HK-2 (cell line): ENCODE results near the gene DHCR7.

Experiments used
- DNase-seq: peaks from one replicate; pipeline ENCODE4 v3.0.0-alpha.2; 2018; ENCODE audit not compliant: unreplicated experiment

DHCR7 gene

DNA sequence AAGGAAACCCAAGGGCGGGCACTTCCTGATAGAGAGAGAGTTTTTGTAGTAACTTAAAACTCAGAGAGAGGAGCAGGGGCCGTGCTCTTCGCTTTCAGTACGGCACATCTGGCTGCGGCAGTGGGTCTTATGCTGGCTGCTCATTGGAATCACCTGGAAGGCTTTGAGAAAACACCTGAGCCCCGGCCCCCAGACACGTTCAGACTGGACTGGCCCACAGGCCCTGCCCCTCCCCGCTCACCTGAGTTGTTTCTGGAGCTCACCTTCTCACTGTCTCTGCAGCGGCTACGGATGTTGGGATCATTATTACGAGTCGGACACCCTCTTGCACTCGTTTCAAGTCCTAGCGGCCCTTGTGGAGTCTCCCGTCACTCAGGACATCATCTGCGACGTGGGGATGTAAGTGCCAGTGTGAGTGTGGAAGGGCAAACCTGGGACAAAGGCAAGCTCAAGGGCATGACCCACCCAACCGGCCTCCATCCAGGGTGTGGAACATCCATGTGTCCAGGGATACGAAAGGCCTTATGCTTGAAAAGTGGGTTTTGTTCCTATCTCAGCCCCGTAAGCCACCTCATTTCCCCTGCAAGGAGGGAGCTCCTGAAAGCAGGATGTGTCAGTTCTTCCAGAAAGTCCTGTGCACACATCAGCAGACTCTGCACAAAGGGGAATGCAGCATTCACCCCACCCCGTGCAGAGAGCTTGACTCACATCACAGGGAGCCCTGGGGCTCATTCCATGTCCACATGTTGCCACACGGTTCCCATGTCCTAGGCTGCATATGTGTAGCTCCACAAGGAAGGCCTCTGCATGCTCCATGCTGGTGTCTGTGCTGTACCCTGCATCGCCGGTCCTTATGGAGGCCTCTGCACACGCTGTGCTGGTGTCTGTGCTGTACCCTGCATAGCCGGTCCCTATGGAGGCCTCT lies 10.2 kb upstream of the DHCR7 start:
- no peak for DNase-seq

DNA sequence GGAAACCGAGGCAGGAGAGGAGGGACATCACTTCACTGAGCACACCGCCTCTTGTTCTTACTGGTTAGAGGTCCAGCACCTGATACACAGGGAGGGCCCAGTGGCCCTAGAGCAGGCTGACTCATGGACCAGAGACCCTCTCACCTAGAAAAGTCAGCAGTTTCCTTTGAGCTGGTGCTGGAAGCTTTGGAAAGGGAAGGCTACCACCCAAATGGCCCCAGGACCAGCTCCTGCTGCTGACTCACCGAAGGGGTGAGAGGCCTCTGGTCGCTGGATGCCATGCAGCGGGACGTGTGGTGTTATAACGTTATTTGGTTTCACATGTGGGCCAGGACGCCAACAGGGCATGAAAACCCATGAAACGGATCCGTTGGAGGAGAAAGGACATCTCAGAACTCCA lies 8.6 kb upstream of the DHCR7 start:
- no peak for DNase-seq

GRCh38 chr11:71456294-71456693 lies 8.1 kb upstream of the DHCR7 start:
- DNase-seq, result no peak

- no peak for DNase-seq
These were observed 6.4 kb upstream of the DHCR7 start for GRCh38 chr11:71454470-71455113.

- no peak for DNase-seq
These were observed 5.7 kb upstream of the DHCR7 start for GRCh38 chr11:71453918-71454304.

DNA sequence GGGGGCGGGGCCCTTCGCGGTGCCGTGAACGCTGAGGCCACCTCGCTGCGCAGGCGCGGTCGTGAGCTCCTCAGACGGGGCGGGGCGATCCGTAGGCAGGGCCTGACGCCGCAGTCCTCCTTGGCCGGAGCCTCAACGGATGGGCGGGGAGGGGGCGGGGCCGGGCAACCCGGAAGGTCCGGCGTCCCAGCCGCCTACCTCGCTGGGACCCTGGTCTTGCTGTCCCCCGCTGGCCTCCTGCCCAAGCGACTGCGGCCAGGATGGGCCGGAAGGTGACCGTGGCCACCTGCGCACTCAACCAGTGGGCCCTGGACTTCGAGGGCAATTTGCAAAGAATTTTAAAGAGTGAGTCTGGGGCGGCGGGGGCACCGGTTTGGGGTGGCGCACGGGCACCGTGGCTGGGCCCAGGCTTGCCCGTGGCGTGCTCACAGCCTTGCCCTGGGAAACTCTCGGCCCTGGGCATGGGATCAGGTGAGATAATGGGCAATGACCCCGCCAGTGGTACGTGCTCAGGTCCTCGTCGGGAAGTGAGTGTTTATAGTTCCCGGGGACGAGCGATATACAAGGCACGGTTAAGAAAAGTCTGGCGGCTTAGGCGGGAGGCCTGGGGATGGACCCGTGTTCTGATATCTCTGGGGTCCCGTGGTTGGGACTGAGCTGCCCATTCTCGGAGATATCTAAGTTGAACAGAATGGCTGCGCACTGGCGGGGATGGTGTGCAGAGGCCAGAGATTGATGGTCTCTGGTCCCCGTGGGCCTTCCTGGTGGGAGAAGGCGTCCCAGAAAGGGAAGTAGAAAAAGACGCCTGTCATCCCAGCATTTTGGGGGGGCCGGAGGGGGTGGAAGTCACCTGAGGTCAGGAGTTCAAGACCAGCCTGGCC lies 5.1 kb upstream of the DHCR7 start, which contains the start of gene NADSYN1:
NADSYN1 (plus strand) TSS at position 167 of the 881 bp plus-strand sequence; CDS start at position 261, 94 bp downstream.
- peak; percentile 92 for DNase-seq

- DNase-seq, result no peak
These were observed 4.2 kb upstream of the DHCR7 start for GRCh38 chr11:71452199-71453036.

DNA sequence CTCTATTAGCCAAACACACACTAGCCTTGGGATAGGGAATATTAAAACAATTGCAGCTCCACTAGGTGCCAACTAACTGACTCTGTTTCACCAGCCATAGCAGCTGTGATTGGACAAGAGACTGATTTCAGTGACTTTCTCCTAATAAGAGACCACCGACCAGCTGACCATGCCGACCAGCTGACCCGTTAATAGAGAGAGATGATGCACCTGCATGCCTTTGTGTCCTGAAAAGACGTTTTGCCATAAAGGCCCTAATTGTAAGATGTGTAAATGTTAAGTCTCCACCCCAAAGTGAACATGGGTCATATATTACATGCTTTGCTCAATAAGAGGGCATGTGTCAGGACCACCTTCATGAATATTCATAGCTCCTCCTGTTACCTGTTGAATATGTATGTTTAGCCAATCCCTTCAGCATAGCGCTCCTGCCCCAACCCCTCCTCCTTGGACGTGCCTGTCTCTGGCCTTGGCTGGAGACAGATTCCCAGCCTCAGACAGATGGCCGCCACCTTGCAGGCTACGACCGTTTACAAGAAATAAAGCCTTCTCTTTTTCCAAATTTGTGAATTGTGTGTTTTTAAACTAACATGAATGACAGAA lies 3.5 kb upstream of the DHCR7 start:
- DNase-seq, result no peak

GRCh38 chr11:71450939-71451338 lies 2.7 kb upstream of the DHCR7 start:
- no peak for DNase-seq

- no peak for DNase-seq
These were observed 2.3 kb upstream of the DHCR7 start for GRCh38 chr11:71450507-71450906.

DNA sequence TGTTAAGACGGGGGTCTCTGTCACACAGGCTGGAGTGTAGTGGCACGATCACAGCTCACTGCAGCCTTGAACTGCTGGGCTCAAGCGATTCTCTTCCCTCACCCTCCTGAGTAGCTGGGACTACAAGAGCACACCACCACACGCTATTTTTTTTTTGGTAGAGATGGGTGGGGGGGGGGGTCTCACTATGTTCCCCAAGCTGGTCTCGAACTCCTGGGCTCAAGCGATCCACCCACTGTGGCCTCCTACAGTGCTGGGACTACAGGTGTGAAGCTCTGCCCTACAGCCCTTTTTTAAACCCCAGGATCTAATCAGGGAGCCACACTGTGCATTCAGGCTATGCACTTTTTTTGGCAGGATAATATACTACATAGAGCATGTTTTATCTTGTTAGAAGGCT lies 1.4 kb upstream of the DHCR7 start:
- no peak for DNase-seq

GRCh38 chr11:71447791-71448256 lies 369 bp downstream of the DHCR7 start:
- peak; percentile 16 for DNase-seq

DNA sequence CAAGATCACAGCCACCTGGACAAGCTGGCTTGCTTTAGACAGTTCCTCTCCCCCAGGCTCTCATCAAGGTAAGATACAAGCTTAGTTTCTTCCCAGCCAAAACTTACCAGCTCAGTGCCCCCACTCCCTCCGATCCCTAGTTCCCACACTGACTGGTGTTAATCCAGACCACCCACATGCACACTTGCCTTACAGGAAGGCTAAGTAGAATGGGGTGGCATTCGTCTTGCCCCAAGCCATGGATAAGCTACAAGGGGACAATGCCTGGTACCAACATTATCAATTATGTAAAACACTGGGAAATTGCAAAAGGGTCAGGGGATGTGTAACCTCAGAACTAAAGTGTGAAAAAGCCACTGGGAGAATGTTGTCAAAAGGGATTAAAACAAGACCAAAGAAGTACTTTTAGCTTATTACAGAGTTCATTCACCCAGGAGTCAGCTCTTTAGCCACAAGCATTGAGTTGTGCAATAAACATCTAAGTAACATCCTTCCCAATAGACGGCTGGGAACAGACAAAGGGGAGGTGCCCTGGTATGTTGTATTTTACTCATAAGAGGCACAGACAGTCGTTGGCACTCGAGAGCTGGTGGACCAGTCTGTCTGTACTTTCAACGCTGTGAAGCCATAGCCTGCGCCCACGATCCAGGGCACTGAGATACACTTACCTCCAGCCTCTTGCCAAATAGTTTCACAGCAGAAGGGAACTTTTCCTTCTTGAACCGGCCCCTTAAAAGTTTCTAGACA lies 1.1 kb downstream of the DHCR7 start:
- DNase-seq, result no peak

DNA sequence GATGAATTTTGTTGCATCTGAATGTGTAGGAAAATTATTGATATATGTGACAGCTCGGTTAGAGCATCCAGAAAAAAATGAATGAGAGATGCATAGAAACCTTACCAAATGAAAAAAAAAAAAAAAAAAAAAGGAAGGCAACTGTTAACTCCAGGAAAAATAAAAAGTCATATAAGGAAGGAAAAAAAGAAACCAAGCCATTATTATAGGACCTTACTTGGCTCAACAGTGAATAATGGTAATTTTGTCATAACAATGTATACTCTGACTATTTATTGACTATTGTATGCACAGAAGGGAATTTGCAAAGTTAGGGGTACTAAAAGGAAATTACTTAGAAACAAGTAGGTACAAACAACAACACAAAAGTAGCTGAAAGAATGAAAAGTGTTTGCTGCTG lies 2.0 kb downstream of the DHCR7 start:
- no peak for DNase-seq

DNA sequence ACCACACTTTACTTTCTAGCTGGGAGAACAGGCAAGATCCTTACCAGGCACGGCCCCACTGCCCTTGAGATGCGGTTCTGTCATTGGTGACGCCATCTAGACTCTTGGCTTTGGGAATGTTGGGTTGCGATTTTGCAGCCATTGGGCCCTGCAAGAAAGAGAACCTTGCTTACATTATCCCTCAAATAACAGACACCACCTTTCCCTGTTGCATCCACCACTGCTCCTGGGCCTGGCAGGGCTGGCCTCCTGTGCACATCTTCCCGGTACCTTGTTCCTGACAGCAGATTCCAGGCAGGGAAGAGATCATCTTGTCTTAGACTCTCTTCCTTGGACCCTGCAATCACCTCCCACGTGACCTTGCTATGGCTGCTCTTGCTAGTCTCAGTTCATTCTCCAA lies 3.4 kb downstream of the DHCR7 start:
- no peak for DNase-seq

- DNase-seq, result no peak
These were observed 4.3 kb downstream of the DHCR7 start for GRCh38 chr11:71443736-71444445.

GRCh38 chr11:71442880-71443279 lies 5.3 kb downstream of the DHCR7 start:
- no peak for DNase-seq

DNA sequence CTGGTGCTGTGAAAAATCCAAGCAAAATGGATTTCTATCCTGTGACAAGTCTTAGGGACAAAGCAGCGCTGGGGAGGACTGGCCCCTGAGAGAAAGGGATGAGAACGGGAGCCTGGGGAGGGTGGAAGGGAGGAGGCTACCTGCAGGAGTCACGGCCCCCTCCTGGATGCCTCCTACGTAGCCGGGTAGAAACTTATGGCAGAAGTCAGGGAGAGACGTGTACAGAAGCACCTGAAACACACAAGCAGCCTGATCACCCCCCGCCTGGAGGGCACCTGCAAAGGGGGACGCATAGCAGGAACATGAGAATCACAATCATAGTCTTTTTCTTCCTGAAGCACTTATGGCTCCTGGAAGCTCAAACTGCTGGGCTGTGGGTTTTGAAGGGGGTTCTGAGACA lies 6.1 kb downstream of the DHCR7 start:
- DNase-seq, result no peak

DNA sequence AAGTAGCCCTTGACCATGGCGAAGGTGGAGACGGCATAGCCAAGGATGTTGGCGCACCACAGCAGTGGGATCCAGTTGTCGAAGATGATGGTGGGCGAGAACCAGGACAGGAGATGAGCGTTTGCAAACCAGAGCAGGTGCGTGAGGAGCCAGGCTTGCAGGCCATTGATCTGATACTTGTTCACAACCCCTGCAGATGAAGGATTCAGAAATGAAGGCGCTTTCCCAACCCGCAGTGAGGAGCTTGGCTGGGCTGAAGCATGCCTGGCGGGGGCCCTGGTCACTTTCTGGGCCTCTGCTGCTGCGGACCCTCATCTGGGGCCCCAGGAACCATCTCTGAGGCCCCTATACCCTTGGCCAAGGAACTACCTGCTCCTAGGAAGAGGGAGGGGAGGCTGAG lies 6.9 kb downstream of the DHCR7 start:
- no peak for DNase-seq
